ENCODE results near the gene SUSD5. TPM values are rescaled to one million over a fixed set of nuclear protein-coding genes. Genes with fewer than 3 reads are reported as not detected.

Gene SUSD5
- total RNA-seq, 4 donors from 2014 or later = 2.6 to 11.8 (median 6.9) TPM

- no peak for TF ChIP-seq CTCF (IDR thresholded peaks at IDR 0.05)
- TF ChIP-seq POLR2A (IDR thresholded peaks at IDR 0.05) = no peak
- Histone ChIP-seq H3K27me3 (no peaks in the 10 kb centered on the region), H3K36me3 (no peaks in the 10 kb centered on the region), H3K27ac (no peak overlapping the region), H3K4me3 (no peak overlapping the region), H3K4me1 (no peaks in the 10 kb centered on the region), H3K9me3 (no peaks in the 10 kb centered on the region)
- intact Hi-C loops (cut with DNase I; ENCODE audit: low total_unique reads) = no loop called here
- DNase-seq = no peak
These were observed 15.7 kb downstream of the SUSD5 start for GRCh38 chr3:33202711-33203457.

- H3K9me3 ChIP-seq = no peaks in the 10 kb centered on the region
- H3K36me3 ChIP-seq = no peaks in the 10 kb centered on the region
- H3K27ac ChIP-seq = no peak overlapping the region
- H3K4me3 ChIP-seq = no peak overlapping the region
- no peak for TF ChIP-seq CTCF (IDR thresholded peaks at IDR 0.05)
- no peak for TF ChIP-seq POLR2A (IDR thresholded peaks at IDR 0.05)
- no peaks in the 10 kb centered on the region for H3K4me1 ChIP-seq
- DNase-seq = no peak
- intact Hi-C loops (cut with DNase I; ENCODE audit: low total_unique reads) = no loop called here
- H3K27me3 ChIP-seq = no peaks in the 10 kb centered on the region
These were observed 17.4 kb downstream of the SUSD5 start for GRCh38 chr3:33201195-33201594.

- H3K27ac ChIP-seq = no peak overlapping the region
- H3K9me3 ChIP-seq = no peaks in the 10 kb centered on the region
- no peaks in the 10 kb centered on the region for H3K27me3 ChIP-seq
- no peak for TF ChIP-seq CTCF (IDR thresholded peaks at IDR 0.05)
- H3K4me3 ChIP-seq = no peak overlapping the region
- intact Hi-C loops (cut with DNase I; ENCODE audit: low total_unique reads) = no loop called here
- no peak for DNase-seq
- no peaks in the 10 kb centered on the region for H3K36me3 ChIP-seq
- H3K4me1 ChIP-seq = no peaks in the 10 kb centered on the region
These were observed 22.1 kb downstream of the SUSD5 start for GRCh38 chr3:33196538-33196937.

GRCh38 chr3:33194303-33194702 is 24.3 kb downstream of the SUSD5 start:
- no peak for DNase-seq
- intact Hi-C loops (cut with DNase I; ENCODE audit: low total_unique reads) = no loop called here

GRCh38 chr3:33187368-33187634 is 31.3 kb downstream of the SUSD5 start:
- no peaks in the 10 kb centered on the region for H3K9me3 ChIP-seq
- no peak for DNase-seq
- no peak overlapping the region for H3K4me3 ChIP-seq
- intact Hi-C loops (cut with DNase I; ENCODE audit: low total_unique reads) = no loop called here
- H3K36me3 ChIP-seq = no peaks in the 10 kb centered on the region
- H3K4me1 ChIP-seq = no peaks in the 10 kb centered on the region
- H3K27me3 ChIP-seq = no peaks in the 10 kb centered on the region
- no peak overlapping the region for H3K27ac ChIP-seq
- no peak for TF ChIP-seq CTCF (IDR thresholded peaks at IDR 0.05)

More at GRCh38 chr3:33194303-33194702, 24.3 kb downstream of the SUSD5 start:
- H3K4me1 ChIP-seq = no peaks in the 10 kb centered on the region
- TF ChIP-seq POLR2A (IDR thresholded peaks at IDR 0.05) (no peak), CTCF (IDR thresholded peaks at IDR 0.05) (no peak)
- H3K4me3 ChIP-seq = no peak overlapping the region
- no peaks in the 10 kb centered on the region for H3K27me3 ChIP-seq
- no peaks in the 10 kb centered on the region for H3K36me3 ChIP-seq
- H3K9me3 ChIP-seq = no peaks in the 10 kb centered on the region
- no peak overlapping the region for H3K27ac ChIP-seq

Measured in uterus (tissue), 4 donors.